ENCODE results near the gene NAV3. TPM values are rescaled to one million over a fixed set of nuclear protein-coding genes. Genes with fewer than 3 reads are reported as not detected.

The NAV3 gene
- total RNA-seq, 1 experiment from 2014 or later = 6.8 TPM

DNA sequence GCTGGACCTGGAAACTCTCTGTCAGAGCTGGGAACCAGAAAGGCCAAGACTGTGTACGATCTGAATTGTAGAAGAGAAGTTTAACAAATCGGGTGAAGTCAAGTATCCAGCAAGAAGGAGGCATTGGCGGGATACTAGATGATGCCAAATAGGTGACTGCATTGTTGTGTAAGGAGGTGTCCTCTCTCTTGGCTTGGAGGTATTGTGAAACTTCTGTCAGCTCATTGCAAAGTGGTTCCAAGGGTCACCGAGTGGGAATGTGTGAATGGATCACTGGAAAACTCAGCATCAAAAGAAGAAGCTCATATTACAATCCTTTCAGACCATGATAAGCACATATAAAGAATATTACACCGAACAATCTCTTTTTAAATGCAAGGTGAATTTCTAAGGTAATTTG lies 11.7 kb downstream of the NAV3 start:
- TF ChIP-seq EZH2phosphoT487 (IDR thresholded peaks at IDR 0.05; ENCODE audit: borderline replicate concordance, low read length) (no peak), EZH2 (IDR thresholded peaks at IDR 0.05; ENCODE audit: low read length, unreplicated experiment) (no peak)
- TF ChIP-seq, protein P1, sequence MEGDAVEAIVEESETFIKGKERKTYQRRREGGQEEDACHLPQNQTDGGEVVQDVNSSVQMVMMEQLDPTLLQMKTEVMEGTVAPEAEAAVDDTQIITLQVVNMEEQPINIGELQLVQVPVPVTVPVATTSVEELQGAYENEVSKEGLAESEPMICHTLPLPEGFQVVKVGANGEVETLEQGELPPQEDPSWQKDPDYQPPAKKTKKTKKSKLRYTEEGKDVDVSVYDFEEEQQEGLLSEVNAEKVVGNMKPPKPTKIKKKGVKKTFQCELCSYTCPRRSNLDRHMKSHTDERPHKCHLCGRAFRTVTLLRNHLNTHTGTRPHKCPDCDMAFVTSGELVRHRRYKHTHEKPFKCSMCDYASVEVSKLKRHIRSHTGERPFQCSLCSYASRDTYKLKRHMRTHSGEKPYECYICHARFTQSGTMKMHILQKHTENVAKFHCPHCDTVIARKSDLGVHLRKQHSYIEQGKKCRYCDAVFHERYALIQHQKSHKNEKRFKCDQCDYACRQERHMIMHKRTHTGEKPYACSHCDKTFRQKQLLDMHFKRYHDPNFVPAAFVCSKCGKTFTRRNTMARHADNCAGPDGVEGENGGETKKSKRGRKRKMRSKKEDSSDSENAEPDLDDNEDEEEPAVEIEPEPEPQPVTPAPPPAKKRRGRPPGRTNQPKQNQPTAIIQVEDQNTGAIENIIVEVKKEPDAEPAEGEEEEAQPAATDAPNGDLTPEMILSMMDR (conservative IDR thresholded peaks at IDR 0.05; ENCODE audit: low read depth, low read length) = no peak
- BruUV-seq (replicated peaks) = no TSS peak
- ChIA-PET CTCF (no interaction called here), POLR2A (ENCODE audit: unreplicated experiment) (no interaction called here)
- Histone ChIP-seq H3K4me1 (ENCODE audit: insufficient read depth, low read length) (peaks cover 16% of the 10 kb centered on the region), H3K27ac (ENCODE audit: low read length) (no peak overlapping the region), H3K79me2 (ENCODE audit: low read length) (no peaks in the 10 kb centered on the region), H3K4me3 (ENCODE audit: low read length) (no peak overlapping the region), H3K27me3 (ENCODE audit: low read length) (peaks cover 34% of the 10 kb centered on the region; the same call in 1 of the 2 replicates), H2AFZ (ENCODE audit: low read length) (no peak overlapping the region), H3F3A (ENCODE audit: low read length, unreplicated experiment) (no peaks in the 10 kb centered on the region), H3K9me3 (ENCODE audit: low read length) (no peaks in the 10 kb centered on the region), H4K20me1 (ENCODE audit: low read length) (peaks cover 7% of the 10 kb centered on the region; the same call in 1 of the 2 replicates), H3K9me2 (replicated peaks; ENCODE audit: low read length) (no peaks in the 10 kb centered on the region), H3K9ac (ENCODE audit: low read length) (no peak overlapping the region), H3K4me2 (ENCODE audit: low read length) (no peak overlapping the region), H3K36me3 (ENCODE audit: low read depth, low read length) (no peaks in the 10 kb centered on the region)
- intact Hi-C loops (cut with micrococcal nuclease) = loop anchor here (10.0 kb wide), 1 partner anchor 118 kb away; no protein-coding TSS in a partner anchor
- DNase-seq (peak; percentile 14), ATAC-seq (no peak)

DNA sequence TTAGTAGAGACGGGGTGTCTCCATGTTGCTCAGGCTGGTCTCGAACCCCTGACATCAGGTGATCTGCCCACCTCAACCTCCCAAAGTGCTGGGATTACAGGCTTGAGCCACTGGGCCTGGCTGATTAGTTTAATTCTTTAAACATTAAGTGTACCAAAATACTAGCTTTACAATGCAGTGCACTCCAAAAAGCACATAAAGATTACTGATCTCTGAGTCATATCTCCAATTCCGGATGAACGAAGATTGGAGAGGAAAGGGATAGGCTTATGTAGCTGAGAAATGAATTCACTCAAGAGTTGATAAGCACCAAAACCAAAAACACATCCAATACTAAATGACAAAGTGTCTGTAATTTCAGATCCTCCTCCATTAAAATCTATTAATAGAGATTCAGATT lies 15.1 kb downstream of the NAV3 start:
- Histone ChIP-seq H4K20me1 (ENCODE audit: low read length) (peaks cover 14% of the 10 kb centered on the region; the same call in 1 of the 2 replicates), H2AFZ (ENCODE audit: low read length) (no peak overlapping the region), H3K4me3 (ENCODE audit: low read length) (no peak overlapping the region), H3K27me3 (ENCODE audit: low read length) (peaks cover 8% of the 10 kb centered on the region; the same call in 1 of the 2 replicates), H3K9me2 (replicated peaks; ENCODE audit: low read length) (no peaks in the 10 kb centered on the region), H3K27ac (ENCODE audit: low read length) (0 out of 2 replicates have a peak overlapping the region, but pooled peaks have one; percentile 12), H3F3A (ENCODE audit: low read length, unreplicated experiment) (no peaks in the 10 kb centered on the region), H3K36me3 (ENCODE audit: low read depth, low read length) (no peaks in the 10 kb centered on the region), H3K4me2 (ENCODE audit: low read length) (peak overlapping the region; percentile 44), H3K9me3 (ENCODE audit: low read length) (no peaks in the 10 kb centered on the region), H3K79me2 (ENCODE audit: low read length) (no peaks in the 10 kb centered on the region), H3K9ac (ENCODE audit: low read length) (no peak overlapping the region), H3K4me1 (ENCODE audit: insufficient read depth, low read length) (peaks cover 32% of the 10 kb centered on the region)
- DNase-seq (peak; percentile 86), ATAC-seq (peak; percentile 52)
- no TSS peak for BruUV-seq (replicated peaks)
- intact Hi-C loops (cut with micrococcal nuclease) = loop anchor here (2.0 to 10.0 kb wide), 5 partner anchors 93 to 784 kb away; no protein-coding TSS in a partner anchor
- POLR2A ChIA-PET (ENCODE audit: unreplicated experiment) = no interaction called here
- CTCF ChIA-PET = no interaction called here
- no peak for TF ChIP-seq EZH2 (IDR thresholded peaks at IDR 0.05; ENCODE audit: low read length, unreplicated experiment)

DNA sequence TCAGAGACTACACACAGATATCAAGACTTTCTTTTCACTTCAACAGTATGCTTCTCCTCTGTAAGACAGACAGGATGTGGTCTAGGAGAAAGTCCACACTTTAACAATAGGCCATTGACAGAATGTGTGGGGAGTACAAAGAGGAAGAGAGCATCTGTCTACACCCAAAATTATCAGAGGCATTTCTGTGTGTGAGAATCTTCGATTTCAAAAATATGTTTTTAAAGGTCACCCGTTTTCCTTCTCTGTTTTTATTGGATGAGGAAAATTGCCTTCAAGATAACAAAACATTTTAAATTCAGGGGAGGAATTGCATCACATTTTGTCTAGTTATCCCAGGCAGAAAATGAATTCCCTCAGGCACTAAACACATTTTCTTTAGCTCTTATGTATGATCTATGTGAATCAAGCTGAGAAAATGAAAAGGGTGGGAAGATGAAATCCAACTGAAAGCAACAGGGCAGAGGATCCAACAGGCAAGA lies 16.4 kb downstream of the NAV3 start:
- peak overlapping the region; percentile 48 for H3K4me2 ChIP-seq (ENCODE audit: low read length)
- H3K9me2 ChIP-seq (replicated peaks; ENCODE audit: low read length) = no peaks in the 10 kb centered on the region
- no peak; the same call in 1 of the 2 replicates for ATAC-seq
- no peak overlapping the region for H3K9ac ChIP-seq (ENCODE audit: low read length)
- no peaks in the 10 kb centered on the region for H3K36me3 ChIP-seq (ENCODE audit: low read depth, low read length)
- H3K27ac ChIP-seq (ENCODE audit: low read length) = no peak overlapping the region; the same call in 1 of the 2 replicates
- peaks cover 14% of the 10 kb centered on the region; the same call in 1 of the 2 replicates for H4K20me1 ChIP-seq (ENCODE audit: low read length)
- H3K9me3 ChIP-seq (ENCODE audit: low read length) = no peaks in the 10 kb centered on the region
- no TSS peak for BruUV-seq (replicated peaks)
- H2AFZ ChIP-seq (ENCODE audit: low read length) = no peak overlapping the region
- DNase-seq = peak; percentile 39
- H3K4me1 ChIP-seq (ENCODE audit: insufficient read depth, low read length) = peaks cover 32% of the 10 kb centered on the region
- no peaks in the 10 kb centered on the region for H3K79me2 ChIP-seq (ENCODE audit: low read length)
- H3K27me3 ChIP-seq (ENCODE audit: low read length) = peaks cover 8% of the 10 kb centered on the region; the same call in 1 of the 2 replicates
- POLR2A ChIA-PET (ENCODE audit: unreplicated experiment) = no interaction called here
- no peaks in the 10 kb centered on the region for H3F3A ChIP-seq (ENCODE audit: low read length, unreplicated experiment)
- intact Hi-C loops (cut with micrococcal nuclease) = loop anchor here (2.0 to 10.0 kb wide), 5 partner anchors 94 to 785 kb away; no protein-coding TSS in a partner anchor
- TF ChIP-seq EZH2phosphoT487 (IDR thresholded peaks at IDR 0.05; ENCODE audit: borderline replicate concordance, low read length) (no peak), EZH2 (IDR thresholded peaks at IDR 0.05; ENCODE audit: low read length, unreplicated experiment) (no peak)
- TF ChIP-seq, protein P1 (conservative IDR thresholded peaks at IDR 0.05; ENCODE audit: low read depth, low read length) = no peak
- H3K4me3 ChIP-seq (ENCODE audit: low read length) = no peak overlapping the region
- CTCF ChIA-PET = no interaction called here

All from PC-3 (cell line).